ENCODE measurements around the gene JAM2. TPM values are rescaled to one million over a fixed set of nuclear protein-coding genes. Genes with fewer than 3 reads are reported as not detected.

JAM2 gene
- total RNA-seq, 1 donor from 2014 or later: 9.1 TPM

GRCh38 chr21:25647647-25648046 lies 8.6 kb downstream of the JAM2 start:
- Histone ChIP-seq H3K4me3 (no peak overlapping the region), H3K9me3 (no peaks in the 10 kb centered on the region), H3K27ac (no peak overlapping the region), H3K4me1 (peaks cover 8% of the 10 kb centered on the region), H3K27me3 (no peaks in the 10 kb centered on the region), H3K36me3 (no peaks in the 10 kb centered on the region)
- no peak for DNase-seq (ENCODE audit: extremely low spot score in 2 of 2)
- intact Hi-C loops (cut with DNase I): no loop called here
- TF ChIP-seq CTCF (IDR thresholded peaks at IDR 0.05) (no peak), POLR2AphosphoS5 (IDR thresholded peaks at IDR 0.05; ENCODE audit: insufficient read depth in 1 of 2, low read depth in 1 of 2) (no peak), POLR2A (IDR thresholded peaks at IDR 0.05) (no peak)

DNA sequence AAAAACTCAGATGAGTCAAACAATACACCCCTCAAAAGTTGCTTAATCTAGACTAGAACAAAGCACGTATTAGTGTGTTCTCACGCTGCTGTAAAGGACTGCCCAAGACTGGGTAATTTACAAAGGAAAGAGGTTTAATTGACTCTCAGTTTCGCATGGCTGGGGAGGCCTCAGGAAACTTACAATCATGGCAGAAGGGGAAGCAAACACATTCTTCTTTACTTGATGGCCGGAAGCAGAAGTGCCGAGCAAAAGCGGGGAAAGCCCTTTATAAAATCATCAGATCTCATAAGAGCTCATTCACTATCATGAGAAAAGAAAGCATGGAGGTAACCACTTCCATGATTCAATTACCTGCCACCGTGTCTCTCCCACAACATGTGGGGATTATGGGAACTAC lies 10.1 kb downstream of the JAM2 start:
- no peaks in the 10 kb centered on the region for H3K36me3 ChIP-seq
- intact Hi-C loops (cut with DNase I): no loop called here

DNA sequence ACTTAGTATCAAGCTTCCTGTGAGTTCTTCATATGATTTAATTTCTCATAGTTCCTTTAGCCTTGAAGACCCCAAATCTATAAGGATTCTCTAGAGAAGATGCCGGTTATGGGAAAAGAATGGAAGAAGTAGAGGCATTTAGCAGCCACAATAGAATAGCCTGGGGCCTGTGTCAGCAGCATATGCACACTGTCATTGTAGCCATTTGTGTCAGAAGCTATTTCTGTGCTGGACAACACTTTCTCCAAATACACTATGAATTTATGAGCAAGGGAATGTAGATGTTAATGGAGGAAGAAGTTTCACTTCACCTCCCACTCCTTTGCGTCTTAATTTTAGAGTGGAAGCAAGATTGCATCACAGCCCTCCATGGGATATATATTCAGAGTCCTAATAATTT lies 17.4 kb downstream of the JAM2 start:
- Histone ChIP-seq H3K4me3 (no peak overlapping the region), H3K27ac (no peak overlapping the region), H3K36me3 (no peaks in the 10 kb centered on the region), H3K27me3 (no peaks in the 10 kb centered on the region), H3K4me1 (no peaks in the 10 kb centered on the region), H3K9me3 (no peaks in the 10 kb centered on the region)
- intact Hi-C loops (cut with DNase I): no loop called here
- no peak for TF ChIP-seq POLR2A (IDR thresholded peaks at IDR 0.05)
- TF ChIP-seq POLR2AphosphoS5 (IDR thresholded peaks at IDR 0.05; ENCODE audit: insufficient read depth in 1 of 2, low read depth in 1 of 2): no peak
- TF ChIP-seq CTCF (IDR thresholded peaks at IDR 0.05): no peak
- DNase-seq (ENCODE audit: extremely low spot score in 2 of 2): no peak

More for the DNA sequence above, 10.1 kb downstream of the JAM2 start:
- Histone ChIP-seq H3K9me3 (no peaks in the 10 kb centered on the region), H3K27ac (no peak overlapping the region), H3K27me3 (no peaks in the 10 kb centered on the region), H3K4me3 (no peak overlapping the region), H3K4me1 (peaks cover 8% of the 10 kb centered on the region)
- DNase-seq (ENCODE audit: extremely low spot score in 2 of 2): no peak
- TF ChIP-seq POLR2A (IDR thresholded peaks at IDR 0.05) (no peak), POLR2AphosphoS5 (IDR thresholded peaks at IDR 0.05; ENCODE audit: insufficient read depth in 1 of 2, low read depth in 1 of 2) (no peak), CTCF (IDR thresholded peaks at IDR 0.05) (no peak)

DNA sequence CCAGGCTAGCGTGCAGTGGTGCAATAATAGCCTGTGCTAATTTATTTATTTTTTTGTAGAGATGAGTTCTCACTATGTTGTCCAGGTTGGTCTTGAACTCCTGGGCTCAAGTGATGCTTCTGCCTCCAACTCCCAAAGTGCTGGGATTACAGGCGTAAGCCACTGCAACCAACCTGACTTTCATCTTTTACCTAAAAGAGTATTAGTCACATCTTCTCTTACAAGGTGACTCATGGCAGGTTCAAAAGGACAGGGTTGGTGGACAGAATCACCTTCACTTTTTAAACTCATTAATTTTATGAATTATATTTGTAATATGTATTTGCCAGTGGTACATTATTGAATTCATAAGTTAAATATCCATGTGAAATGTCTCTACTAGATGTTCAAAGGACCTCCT lies 18.1 kb downstream of the JAM2 start:
- H3K9me3 ChIP-seq: no peaks in the 10 kb centered on the region
- intact Hi-C loops (cut with DNase I): no loop called here
- no peak overlapping the region for H3K4me3 ChIP-seq

More for the DNA sequence above, 18.1 kb downstream of the JAM2 start:
- no peaks in the 10 kb centered on the region for H3K36me3 ChIP-seq
- no peak overlapping the region for H3K27ac ChIP-seq
- H3K27me3 ChIP-seq: no peaks in the 10 kb centered on the region
- no peaks in the 10 kb centered on the region for H3K4me1 ChIP-seq
- DNase-seq (ENCODE audit: extremely low spot score in 2 of 2): no peak
- TF ChIP-seq POLR2AphosphoS5 (IDR thresholded peaks at IDR 0.05; ENCODE audit: insufficient read depth in 1 of 2, low read depth in 1 of 2) (no peak), CTCF (IDR thresholded peaks at IDR 0.05) (no peak), POLR2A (IDR thresholded peaks at IDR 0.05) (no peak)

Measured in vagina (tissue), 2 donors.